Effector memory CD4-positive, alpha-beta T cell (primary cell): Measurements from ENCODE around the gene INSYN2B.

Experiments
- DNase-seq, 3 donors: peaks; one replicate each; pipeline ENCODE4 v3.0.0-alpha.2; 2020
- H3K27ac ChIP-seq: 2 replicates; pipeline ENCODE4 v1.7.0; 2013; ENCODE audit warnings: mild to moderate bottlenecking, low read length, moderate library complexity; ENCODE audit not compliant: insufficient read depth, poor library complexity, severe bottlenecking
- H3K27me3 ChIP-seq: replicated peaks from 2 replicates; pipeline ENCODE4 v1.7.0; 2013; ENCODE audit warnings: mild to moderate bottlenecking, low read length; ENCODE audit not compliant: insufficient read depth, control insufficient read depth, poor library complexity, severe bottlenecking
- H3K36me3 ChIP-seq: 2 replicates; pipeline ENCODE4 v1.7.0; 2013; ENCODE audit warnings: mild to moderate bottlenecking, low read length, moderate library complexity; ENCODE audit not compliant: control insufficient read depth, insufficient read depth
- H3K4me1 ChIP-seq: 2 replicates; pipeline ENCODE4 v1.7.0; 2013; ENCODE audit warnings: low read length, mild to moderate bottlenecking; ENCODE audit not compliant: control insufficient read depth, insufficient read depth, poor library complexity, severe bottlenecking
- H3K4me3 ChIP-seq: 2 replicates; pipeline ENCODE4 v1.7.0; 2013; ENCODE audit warnings: low read length, low read depth, mild to moderate bottlenecking; ENCODE audit not compliant: insufficient read depth, poor library complexity, severe bottlenecking
- H3K9me3 ChIP-seq: 2 replicates; pipeline ENCODE4 v1.7.0; 2013; ENCODE audit warnings: mild to moderate bottlenecking, low read length, moderate library complexity; ENCODE audit not compliant: control insufficient read depth

The INSYN2B gene

DNA sequence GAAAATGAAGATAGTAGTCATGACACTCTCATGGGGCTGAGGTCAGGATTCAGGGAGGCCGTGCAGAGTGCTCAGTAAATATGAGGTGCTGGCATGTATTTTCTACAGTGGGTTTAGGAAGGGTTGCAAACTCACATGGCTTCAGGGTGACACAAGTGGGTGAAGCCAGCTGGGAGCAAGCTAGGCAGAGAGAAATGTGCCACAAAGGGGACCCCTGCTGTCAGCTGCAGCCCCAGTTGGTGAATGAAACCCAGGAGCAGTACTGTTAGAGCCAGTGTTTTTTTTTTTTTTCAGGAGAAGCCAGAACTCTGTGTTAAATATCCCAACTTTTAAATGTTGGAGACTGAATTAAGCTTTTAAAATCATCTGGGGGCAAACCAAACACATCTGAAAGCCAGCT, 75.3 kb downstream of the INSYN2B start:
- Histone ChIP-seq H3K27ac (no peak overlapping the region), H3K36me3 (peaks cover 1% of the 10 kb centered on the region), H3K4me3 (no peak overlapping the region), H3K27me3 (no peaks in the 10 kb centered on the region), H3K4me1 (no peaks in the 10 kb centered on the region), H3K9me3 (no peaks in the 10 kb centered on the region)
- DNase-seq, result no peak

GRCh38 chr5:169904508-169904907, 75.8 kb downstream of the INSYN2B start:
- H3K27me3 ChIP-seq, result no peaks in the 10 kb centered on the region
- no peaks in the 10 kb centered on the region for H3K36me3 ChIP-seq

DNA sequence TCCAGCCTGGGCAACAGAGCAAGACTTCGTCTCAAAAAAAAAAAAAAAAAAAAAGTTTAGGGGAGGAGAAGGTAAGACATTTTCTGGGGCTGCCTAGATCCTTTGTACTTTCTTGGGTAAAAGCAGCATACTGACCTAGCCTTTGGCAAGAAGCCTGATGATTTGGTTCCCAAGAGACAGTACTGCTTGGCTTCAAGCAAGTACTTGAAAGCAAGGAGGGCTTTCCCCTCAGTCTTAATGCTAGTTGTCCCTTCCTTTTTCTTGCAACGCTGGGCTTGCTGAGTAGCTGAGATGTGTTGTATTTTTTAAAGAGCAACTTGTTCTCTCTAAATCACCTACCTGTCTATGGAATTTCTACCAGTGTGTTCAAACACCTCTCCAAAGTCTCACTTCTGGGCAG, 76.2 kb downstream of the INSYN2B start:
- no peak overlapping the region for H3K4me3 ChIP-seq
- H3K36me3 ChIP-seq, result no peaks in the 10 kb centered on the region
- H3K27me3 ChIP-seq, result no peaks in the 10 kb centered on the region
- no peaks in the 10 kb centered on the region for H3K4me1 ChIP-seq
- no peak for DNase-seq
- no peak overlapping the region for H3K27ac ChIP-seq
- H3K9me3 ChIP-seq, result no peaks in the 10 kb centered on the region

More at GRCh38 chr5:169904508-169904907, 75.8 kb downstream of the INSYN2B start:
- Histone ChIP-seq H3K27ac (no peak overlapping the region), H3K9me3 (no peaks in the 10 kb centered on the region), H3K4me1 (no peaks in the 10 kb centered on the region), H3K4me3 (no peak overlapping the region)
- DNase-seq, result no peak

DNA sequence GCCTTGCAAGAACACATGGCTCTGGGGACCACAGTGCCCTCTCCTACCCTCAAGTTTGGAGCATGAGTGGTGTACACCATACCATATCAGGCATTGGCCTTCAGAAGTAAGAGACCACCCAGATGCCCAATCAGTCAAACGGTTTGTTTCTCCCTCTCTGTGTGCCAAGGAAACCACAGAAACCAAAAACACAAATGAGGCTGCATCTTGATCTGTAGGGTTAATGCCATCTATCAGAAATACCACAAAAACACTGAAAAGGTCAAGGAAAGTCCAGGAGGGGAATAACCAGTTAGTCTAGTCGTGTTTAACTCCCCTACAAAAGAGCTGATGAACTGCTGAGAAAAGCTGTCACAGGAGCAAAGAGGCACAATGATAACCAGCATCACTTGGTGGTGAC, 78.4 kb downstream of the INSYN2B start:
- H3K27ac ChIP-seq, result no peak overlapping the region
- H3K4me3 ChIP-seq, result no peak overlapping the region

GRCh38 chr5:169897481-169897880, 82.8 kb downstream of the INSYN2B start:
- Histone ChIP-seq H3K9me3 (no peaks in the 10 kb centered on the region), H3K36me3 (peaks cover 4% of the 10 kb centered on the region), H3K27me3 (no peaks in the 10 kb centered on the region), H3K4me3 (no peak overlapping the region), H3K4me1 (no peaks in the 10 kb centered on the region), H3K27ac (no peak overlapping the region)
- DNase-seq, result no peak

More for the DNA sequence above, 78.4 kb downstream of the INSYN2B start:
- no peaks in the 10 kb centered on the region for H3K9me3 ChIP-seq
- no peak for DNase-seq
- H3K36me3 ChIP-seq, result peaks cover 4% of the 10 kb centered on the region
- H3K27me3 ChIP-seq, result no peaks in the 10 kb centered on the region
- no peaks in the 10 kb centered on the region for H3K4me1 ChIP-seq

DNA sequence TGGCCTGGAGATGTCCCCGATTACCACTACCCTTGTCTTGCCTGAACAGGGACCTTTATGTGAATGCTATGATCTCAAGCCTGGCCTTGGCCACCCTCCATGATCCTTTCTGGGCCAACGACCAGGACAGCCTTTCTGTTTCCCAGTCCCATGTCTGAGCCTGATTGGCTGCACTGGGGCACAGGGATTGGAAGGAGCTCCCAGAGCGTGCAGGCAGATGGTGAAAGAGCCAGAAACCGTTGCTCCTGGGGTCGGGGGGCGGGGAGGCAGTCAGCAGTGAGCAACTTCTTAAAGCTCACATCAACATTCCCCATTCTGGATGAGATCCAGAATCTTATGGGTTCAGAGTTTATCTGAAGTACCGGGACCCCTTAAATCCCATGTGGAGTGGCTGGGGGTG, 84.4 kb downstream of the INSYN2B start:
- H3K27ac ChIP-seq, result no peak overlapping the region
- no peaks in the 10 kb centered on the region for H3K4me1 ChIP-seq
- peaks cover 4% of the 10 kb centered on the region for H3K36me3 ChIP-seq
- DNase-seq, result no peak
- no peaks in the 10 kb centered on the region for H3K27me3 ChIP-seq
- H3K4me3 ChIP-seq, result no peak overlapping the region
- H3K9me3 ChIP-seq, result no peaks in the 10 kb centered on the region

- no peaks in the 10 kb centered on the region for H3K4me1 ChIP-seq
Observed at GRCh38 chr5:169893571-169893970, 86.7 kb downstream of the INSYN2B start.

DNA sequence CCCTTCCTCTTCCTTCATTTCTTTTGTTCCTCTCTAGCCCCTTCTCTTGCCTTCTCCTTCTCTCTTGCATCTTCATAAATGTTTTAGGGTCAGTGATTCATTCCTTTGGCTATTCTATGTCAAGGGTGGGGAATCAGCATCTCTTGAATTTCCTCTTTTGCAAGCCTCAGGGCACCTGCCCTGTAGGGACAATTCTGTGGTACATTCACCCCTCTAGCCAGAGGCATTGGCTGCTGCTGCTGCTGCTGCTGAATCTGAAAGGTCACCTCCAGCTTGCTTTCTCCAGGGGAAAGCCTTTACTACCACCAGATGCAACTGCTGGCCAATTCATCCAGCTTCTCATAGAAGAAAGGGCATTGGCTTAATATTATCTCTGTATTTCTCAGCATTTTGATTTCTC, 87.3 kb downstream of the INSYN2B start:
- Histone ChIP-seq H3K4me1 (no peaks in the 10 kb centered on the region), H3K27me3 (no peaks in the 10 kb centered on the region), H3K27ac (no peak overlapping the region), H3K36me3 (peaks cover 3% of the 10 kb centered on the region), H3K9me3 (no peaks in the 10 kb centered on the region), H3K4me3 (no peak overlapping the region)
- no peak for DNase-seq

More at GRCh38 chr5:169893571-169893970, 86.7 kb downstream of the INSYN2B start:
- Histone ChIP-seq H3K9me3 (no peaks in the 10 kb centered on the region), H3K27me3 (no peaks in the 10 kb centered on the region), H3K27ac (no peak overlapping the region), H3K36me3 (peaks cover 4% of the 10 kb centered on the region), H3K4me3 (no peak overlapping the region)
- DNase-seq, result no peak

- no peaks in the 10 kb centered on the region for H3K4me1 ChIP-seq
- DNase-seq, result no peak
- H3K36me3 ChIP-seq, result peaks cover 5% of the 10 kb centered on the region
- no peak overlapping the region for H3K27ac ChIP-seq
- H3K9me3 ChIP-seq, result no peaks in the 10 kb centered on the region
- H3K27me3 ChIP-seq, result no peaks in the 10 kb centered on the region
- H3K4me3 ChIP-seq, result no peak overlapping the region
Observed at GRCh38 chr5:169889572-169889971, 90.7 kb downstream of the INSYN2B start.

DNA sequence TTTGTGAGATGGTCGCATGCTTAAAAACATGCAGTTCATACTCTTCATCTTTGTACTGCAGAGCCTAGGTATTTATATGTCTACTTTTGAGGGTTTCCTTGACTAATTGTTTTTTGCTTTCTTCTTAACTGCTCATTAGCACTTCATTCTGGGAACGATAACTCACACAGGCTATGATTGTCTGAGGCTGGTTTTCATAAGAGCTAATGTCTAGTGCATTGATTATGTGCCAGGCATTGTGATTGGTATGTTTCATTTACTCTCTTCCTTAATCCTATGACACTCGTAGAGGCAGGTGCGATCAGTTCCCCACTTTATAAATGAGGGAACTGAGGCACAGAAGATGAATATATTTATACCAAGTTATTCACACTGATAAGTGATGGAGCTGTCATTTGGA, 93.6 kb downstream of the INSYN2B start:
- DNase-seq, result no peak

GRCh38 chr5:169886033-169886432, 94.3 kb downstream of the INSYN2B start:
- peaks cover 10% of the 10 kb centered on the region for H3K36me3 ChIP-seq
- no peaks in the 10 kb centered on the region for H3K9me3 ChIP-seq
- DNase-seq, result no peak
- no peak overlapping the region for H3K27ac ChIP-seq
- H3K27me3 ChIP-seq, result no peaks in the 10 kb centered on the region
- no peak overlapping the region for H3K4me3 ChIP-seq
- H3K4me1 ChIP-seq, result no peaks in the 10 kb centered on the region

More for the DNA sequence above, 93.6 kb downstream of the INSYN2B start:
- no peaks in the 10 kb centered on the region for H3K4me1 ChIP-seq
- no peaks in the 10 kb centered on the region for H3K9me3 ChIP-seq
- no peak overlapping the region for H3K4me3 ChIP-seq
- no peaks in the 10 kb centered on the region for H3K27me3 ChIP-seq
- no peak overlapping the region for H3K27ac ChIP-seq
- peaks cover 10% of the 10 kb centered on the region for H3K36me3 ChIP-seq
